IPS DF 19.7 (cell line): ENCODE results near the gene WFDC10B.
"Not testable (repeated sequence)": the region's sequence is repeated elsewhere in the genome, so short reads cannot be mapped to it uniquely, and the experiment has no call there.

Experiments
- DNase-seq: peaks from one replicate; pipeline ENCODE4 v3.0.0-alpha.2; 2013; ENCODE audit warnings: low read depth, low spot score

WFDC10B gene

DNA sequence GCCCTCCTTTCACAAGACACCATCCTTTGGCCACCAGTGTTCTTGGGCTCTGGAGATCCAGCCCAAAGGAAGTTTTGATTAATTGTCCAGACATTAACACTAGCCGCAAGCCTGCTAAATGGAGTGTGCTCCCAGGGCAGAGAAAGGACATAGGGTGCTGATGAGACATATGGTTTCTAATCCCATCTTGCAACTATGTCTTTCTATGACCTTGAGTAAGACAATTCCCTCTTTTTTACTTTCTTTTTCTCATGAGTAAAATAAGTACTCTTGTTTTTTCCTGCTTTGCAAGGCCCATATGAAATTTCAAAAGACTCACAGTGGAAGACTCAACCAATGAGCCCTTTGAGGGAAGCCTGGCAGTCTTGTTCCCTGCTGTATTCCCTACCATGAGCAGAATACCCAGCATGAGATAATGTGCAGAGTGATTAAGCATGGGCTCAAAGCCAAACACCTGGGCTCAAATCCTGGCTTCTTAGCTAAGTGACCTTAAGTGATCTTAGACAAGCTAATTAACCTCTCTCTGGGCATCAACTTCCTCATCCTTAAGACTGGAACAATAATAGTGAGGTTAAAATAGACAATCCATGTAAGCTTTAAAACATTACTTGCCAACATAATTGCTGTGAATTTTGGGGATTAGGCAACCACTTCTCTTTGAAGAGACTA lies at the start of gene WFDC10B:
TSS of gene WFDC10B (minus strand) at position 51 of the 669 bp plus-strand sequence. CDS start 19,027 bp downstream, outside the sequence.
- no peak for DNase-seq

DNA sequence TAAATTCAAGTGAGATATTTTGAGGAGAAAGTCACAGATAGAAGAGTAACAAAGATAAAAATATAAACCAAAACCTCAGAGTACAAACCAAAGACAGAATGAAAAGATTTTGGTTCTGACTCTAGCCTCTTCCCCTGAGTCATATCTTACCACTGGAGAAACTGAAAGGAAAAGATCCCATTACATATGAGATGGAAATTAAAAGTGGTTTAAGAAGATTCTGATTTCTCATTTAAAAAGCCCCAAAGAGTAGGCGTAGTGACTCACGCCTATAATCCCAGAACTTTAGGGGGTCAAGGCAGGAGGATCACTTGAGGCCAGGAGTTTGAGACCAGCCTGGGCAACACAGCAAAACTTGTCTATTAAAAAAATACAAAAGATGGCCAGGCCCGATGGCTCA lies 47.9 kb upstream of the WFDC10B start:
- DNase-seq: no peak

DNA sequence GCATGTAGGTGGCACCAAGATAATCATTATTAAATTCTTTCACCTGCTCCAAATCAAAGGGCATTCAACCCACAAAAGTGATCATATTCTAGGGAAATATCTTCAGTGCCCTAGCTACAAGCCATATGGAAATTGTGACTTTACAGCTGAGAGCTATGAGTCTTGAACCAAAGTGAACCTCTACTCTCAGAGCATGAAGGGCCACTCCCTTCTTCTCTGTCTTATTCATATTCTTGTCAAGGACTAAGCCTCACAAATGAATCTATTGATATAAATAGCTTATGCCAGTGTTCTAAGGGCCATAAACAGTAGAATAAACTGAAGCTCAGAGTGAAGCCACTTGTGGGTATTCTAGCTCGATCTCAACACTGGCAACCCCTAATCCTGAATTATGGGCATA lies 46.9 kb upstream of the WFDC10B start:
- DNase-seq: no peak

DNA sequence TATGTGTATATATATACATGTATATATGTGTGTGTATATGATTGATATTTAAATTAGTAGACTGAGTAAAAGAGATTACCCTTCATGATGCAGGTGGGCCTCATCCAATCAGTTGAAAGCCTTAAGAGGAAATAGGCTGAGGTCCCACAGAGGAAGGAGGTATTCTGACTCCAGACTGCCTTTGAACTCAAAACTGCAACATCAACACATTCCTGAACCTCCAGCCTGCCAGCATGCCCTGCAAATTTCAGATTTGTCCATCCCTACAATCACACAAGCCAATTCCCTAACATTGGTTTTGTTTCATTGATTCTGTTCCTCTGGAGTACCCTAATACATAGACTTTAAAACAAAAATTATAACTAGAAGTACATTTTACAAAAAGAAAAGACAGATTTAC lies 40.2 kb upstream of the WFDC10B start:
- DNase-seq: no peak

DNA sequence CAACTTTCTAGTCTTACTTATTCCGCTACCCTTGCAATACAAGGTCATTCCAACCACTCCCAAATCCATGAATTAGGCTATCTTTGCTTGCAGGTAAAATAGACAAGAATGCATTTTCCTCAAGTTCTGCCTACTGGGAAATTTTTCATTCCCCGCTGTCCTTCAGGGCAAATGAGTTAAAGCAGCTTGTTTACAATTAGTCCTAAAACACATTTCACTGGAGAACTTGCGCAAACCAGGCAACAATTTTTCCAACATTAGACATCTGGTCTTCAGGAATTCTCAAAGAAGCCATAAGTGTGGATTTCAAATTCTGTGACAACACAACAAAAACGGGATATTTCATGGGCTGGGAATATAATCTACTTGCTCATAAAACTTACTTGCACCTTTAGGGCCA lies 37.8 kb upstream of the WFDC10B start:
- DNase-seq: no peak

DNA sequence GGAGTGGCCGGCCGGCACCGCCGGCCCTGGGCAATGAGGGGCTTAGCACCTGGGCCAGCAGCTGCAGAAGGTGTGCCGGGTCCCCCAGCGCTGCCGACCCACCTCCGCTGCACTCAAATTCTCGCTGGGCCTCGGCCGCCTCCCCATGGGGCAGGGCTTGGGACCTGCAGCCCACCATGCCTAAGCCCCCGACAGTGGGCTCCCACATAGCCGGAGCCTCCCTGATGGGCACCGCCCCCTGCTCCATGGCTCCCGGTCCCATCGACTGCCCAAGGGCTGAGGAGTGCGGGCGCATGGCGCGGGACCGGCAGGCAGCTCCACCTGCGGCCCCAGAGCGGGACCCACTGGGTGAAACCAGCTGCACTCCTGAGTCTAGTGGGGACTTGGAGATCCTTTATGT lies 31.2 kb upstream of the WFDC10B start:
- DNase-seq: no peak

DNA sequence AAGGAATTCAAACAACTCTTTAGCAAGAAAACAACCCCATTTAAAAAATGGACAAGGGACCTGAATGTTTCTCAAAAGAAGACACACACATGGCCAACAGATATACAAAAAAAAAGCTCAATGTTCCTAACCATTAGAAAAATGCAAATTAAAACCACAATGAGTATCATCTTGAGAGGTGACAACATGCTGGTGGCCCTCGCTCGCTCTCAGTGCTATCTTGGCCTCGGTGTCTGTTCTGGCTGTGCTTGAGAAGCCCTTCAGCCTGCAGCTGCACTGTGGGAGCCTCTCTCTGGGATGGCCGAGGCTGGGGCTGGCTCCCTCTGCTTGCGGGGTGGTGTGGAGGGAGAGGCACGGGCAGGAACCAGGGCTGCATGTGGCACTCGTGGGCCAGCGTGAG lies 30.7 kb upstream of the WFDC10B start:
- no peak for DNase-seq

DNA sequence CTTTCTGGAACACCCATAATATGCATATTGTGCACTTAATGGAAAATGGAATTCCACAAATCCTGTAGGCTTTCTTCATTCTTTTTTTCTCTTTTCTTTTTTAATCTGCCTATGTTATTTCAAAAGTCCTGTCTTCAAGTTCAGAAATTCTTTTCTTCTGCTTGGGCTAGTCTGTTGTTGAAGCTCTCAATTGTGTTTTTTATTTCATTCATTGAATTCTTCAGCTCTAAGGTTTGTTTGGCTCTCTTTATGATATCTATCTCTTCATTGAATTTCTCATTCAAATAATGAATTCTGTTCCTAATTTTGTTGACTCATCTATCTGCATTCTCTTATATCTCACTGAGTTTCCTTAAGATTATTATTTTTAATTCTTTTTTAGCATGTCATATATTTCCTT lies 27.4 kb upstream of the WFDC10B start:
- no peak for DNase-seq

DNA sequence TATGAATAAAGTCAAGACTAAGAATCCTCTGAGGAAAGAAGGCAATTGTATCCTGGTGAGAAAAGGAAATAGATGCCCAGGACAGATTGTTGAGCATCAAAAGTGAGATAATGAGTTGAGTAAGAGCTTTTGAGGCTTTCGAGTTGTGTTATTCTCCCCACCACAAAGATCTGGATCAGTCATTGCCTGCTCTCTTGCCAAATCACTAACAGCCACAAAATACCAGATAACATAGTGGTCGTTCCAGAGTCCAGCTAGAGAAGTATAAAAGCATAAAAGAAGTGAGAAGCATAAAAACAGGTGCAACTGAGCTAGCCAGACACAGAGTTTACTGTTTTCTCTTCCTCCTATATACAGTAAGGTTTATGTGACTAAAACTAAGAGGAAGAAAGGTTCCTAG lies 22.2 kb upstream of the WFDC10B start:
- DNase-seq: no peak

DNA sequence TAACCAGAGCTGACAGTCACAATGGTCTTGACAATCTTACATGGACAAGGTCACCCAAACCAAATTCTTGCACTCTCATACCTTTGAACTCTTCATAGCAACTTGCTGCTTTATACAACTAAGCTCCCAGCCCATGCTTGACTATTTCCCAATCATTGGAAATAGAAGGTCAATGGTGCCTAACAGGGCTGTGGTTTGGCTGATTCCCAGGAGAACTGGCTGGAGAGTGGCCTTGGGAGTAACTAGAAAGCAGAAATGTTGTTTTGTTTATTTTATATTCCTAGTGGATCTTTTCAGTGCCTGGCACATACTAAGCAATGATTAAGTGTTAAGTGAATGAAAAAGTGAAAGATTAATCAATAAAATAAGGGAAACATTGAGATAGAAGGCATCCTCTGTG lies 20.3 kb upstream of the WFDC10B start:
- DNase-seq: no peak

DNA sequence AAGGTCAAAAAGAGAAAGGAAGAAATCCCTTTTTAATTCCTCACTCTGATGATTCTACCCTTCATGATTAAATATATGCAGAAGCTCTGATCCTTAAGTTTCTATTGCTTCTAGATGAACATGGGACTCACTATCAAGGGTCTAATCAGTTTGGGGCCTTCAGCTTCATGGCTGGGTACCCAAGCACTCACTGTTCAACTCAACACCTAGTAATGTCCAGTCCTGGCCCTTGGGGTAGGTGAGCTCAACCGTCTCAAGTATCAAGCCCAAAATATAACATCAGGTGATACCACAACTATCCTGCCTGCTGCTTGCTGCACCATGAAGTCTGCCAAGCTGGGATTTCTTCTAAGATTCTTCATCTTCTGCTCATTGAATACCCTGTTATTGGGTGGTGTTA lies 17.2 kb upstream of the WFDC10B start, which contains the start of gene SPINT4:
TSS of gene SPINT4 (plus strand) at position 301 of the 400 bp plus-strand sequence. CDS start at position 322, 21 bp downstream.
- DNase-seq: no peak

DNA sequence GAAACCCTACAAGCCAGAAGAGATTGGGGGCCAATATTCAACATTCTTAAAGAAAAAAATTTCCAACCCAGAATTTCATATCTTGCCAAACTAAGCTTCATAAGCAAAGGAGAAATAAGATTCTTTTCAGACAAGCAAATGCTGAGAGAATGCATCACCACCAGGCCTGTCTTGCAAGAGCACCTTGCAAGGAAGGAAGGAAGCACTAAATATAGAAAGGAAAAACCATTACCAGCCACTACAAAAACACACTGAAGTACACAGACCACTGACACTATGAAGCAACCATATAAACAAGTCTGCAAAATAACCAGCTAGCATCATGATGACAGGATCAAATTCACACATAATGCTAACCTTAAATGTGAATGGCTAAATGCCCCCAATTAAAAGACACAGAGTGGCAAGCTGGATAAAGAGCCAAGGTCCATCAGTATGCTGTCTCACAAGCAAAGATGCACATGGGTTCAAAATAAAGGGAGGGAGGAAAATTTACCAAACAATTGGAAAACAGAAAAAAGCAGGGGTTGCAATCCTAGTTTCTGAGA lies 11.4 kb upstream of the WFDC10B start:
- DNase-seq: not testable (repeated sequence)

DNA sequence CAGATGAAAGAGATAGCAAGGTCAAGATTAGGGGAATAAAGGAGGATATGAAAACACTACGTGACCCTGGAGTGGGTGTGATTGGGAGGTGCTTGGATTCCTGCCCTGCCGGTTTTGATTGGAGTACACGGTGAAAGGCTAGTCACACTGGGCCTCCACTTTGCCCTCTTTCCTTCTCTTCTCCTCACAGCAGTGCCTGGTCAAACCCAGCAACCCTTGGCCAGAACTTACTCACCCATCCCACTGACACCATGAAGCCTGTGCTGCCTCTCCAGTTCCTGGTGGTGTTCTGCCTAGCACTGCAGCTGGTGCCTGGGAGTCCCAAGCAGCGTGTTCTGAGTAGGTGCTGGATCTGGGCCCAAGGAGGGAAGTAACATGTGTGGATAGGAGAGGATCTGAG lies 2.9 kb downstream of the WFDC10B start, which contains the start of gene WFDC13:
TSS of gene WFDC13 (plus strand) at position 166 of the 400 bp plus-strand sequence. CDS start at position 252, 86 bp downstream.
- DNase-seq: no peak

DNA sequence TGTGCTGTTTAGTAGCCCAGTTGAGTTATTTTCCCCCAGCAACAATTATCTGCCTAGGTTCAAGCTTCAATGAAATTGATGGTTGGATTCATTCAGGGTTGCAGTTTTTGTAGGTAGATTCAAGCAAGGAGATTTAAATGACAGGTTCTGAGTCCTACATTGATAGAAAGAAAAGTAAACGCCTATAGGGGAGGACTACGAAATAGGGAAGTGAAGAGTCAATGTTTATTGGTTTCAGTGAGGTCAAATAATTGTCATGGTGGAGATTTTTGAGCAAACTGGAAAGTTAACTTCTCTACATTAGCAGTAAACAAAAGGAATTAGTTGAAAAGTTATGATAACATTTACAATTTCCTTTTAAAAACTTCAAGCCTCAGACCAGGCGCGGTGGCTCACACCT lies 3.7 kb downstream of the WFDC10B start:
- no peak for DNase-seq

DNA sequence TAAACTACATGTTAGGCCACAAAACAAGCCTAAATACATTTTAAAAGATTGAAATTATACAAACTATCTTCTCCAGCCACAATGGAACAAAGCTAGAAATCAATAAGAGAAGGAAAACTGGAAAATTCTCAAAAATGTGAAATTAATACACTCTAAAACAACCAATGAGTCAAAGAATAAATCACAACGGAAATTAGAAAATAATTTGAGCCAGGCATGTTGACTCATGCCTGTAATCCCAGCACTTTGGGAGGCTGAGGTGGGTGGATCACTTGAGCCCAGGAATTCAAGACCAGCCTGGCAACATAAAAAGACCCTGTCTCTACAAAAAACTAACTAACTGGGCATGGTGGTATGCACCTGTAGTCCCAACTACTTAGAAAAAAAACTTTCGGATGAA lies 9.3 kb downstream of the WFDC10B start:
- no peak for DNase-seq

DNA sequence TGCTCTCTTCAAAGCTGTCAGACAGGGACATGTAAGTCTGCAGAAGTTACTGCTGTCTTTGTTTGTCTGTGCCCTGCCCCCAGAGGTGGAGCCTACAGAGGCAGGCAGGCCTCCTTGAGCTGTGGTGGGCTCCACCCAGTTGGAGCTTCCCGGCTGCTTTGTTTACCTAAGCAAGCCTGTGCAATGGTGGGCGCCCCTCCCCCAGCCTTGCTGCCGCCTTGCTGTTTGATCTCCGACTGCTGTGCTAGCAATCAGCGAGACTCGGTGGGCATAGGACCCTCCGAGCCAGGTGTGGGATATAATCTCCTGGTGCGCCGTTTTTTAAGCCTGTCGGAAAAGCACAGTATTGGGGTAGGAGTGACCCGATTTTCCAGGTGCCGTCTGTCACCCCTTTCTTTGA lies 11.5 kb downstream of the WFDC10B start:
- not testable (repeated sequence) for DNase-seq

DNA sequence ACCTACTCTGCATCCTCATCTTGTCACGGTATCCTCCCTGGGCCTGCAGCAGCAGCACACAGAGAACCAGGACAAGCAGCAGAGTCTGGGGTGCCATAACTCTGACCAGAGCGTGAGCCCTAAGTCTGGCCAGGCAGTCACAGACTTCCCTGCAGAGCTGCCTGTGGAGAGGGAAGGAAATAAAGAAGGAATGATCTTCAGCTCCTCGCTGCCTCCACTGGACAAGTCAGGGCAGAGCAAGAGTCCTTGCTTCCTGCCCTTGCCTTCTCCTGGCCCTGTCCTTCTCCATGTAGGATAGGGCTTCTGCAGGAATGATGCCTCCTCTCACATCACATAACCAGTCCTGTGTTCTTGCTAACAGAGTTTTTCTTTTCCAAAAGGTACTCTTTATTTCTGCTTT lies 18.9 kb downstream of the WFDC10B start:
- peak; percentile 23 for DNase-seq

DNA sequence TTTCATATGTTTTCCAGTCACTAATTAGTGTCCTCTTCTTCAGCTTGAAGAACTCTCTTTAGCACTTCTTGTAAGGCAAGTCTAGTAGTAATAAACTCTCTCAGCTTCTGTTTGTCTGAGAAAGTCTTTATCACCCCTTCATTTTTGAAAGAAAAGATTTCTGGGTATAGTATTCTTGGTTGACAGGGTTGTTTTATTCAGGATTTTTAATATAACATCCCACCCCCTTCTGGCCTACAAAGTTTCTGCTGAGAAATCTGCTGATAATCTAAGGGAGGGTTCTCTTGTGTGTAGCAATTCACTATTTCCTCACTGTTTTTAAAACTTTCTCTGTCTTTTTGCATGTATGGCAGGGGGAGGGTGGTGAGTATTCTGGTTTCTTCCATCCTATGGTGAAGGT lies 25.2 kb downstream of the WFDC10B start:
- no peak for DNase-seq

DNA sequence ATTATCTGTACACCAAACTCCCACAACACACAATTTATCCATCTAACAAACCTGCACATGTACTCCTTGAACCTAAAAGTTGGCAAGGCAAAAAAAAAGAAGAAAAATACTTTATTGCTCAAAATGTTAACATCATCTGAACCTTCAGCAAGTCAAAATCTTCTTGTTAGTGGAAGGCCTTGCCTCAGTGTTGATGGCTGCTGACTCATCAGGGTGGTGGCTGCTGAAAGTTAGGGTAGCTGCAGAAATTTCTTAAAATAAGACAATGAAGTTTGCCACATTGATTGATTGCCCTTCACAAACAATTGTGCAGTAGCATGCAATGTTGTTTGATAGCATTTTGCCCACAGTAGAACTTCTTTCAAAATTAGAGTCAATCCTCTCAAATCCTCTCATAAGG lies 32.1 kb downstream of the WFDC10B start:
- DNase-seq: no peak

DNA sequence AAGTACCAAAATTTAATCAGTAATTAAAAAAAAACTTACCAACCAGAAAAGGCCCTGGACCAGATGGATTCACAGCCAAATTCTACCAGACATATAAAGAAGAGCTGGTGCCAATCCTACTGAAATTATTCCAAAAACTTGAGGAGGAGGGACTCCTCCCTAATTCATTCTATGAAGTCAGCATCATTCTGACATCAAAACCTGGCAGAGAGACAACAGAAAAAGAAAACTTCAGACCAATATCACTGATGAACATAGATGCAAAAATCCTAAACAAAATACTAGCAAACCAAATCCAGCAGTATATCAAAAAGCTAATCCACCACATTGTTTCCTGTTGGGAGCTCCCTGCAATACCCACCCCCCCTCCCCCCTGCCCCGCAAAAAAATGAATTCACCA lies 34.7 kb downstream of the WFDC10B start, which contains the start of gene WFDC11:
TSS of gene WFDC11 (minus strand) at position 101 of the 400 bp plus-strand sequence. CDS start 19,639 bp downstream, outside the sequence.
- DNase-seq: no peak

DNA sequence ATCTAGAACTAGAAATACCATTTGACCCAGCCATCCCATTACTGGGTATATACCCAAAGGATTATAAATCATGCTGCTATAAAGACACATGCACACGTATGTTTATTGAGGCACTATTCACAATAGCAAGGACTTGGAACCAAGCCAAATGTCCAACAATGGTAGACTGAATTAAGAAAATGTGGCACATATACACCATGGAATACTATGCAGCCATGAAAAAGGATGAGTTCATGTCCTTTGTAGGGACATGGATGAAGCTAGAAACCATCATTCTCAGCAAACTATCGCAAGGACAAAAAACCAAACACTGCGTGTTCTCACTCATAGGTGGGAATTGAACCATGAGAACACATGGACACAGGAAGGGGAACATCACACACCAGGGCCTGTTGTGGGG lies 47.8 kb downstream of the WFDC10B start:
- DNase-seq: not testable (repeated sequence)

DNA sequence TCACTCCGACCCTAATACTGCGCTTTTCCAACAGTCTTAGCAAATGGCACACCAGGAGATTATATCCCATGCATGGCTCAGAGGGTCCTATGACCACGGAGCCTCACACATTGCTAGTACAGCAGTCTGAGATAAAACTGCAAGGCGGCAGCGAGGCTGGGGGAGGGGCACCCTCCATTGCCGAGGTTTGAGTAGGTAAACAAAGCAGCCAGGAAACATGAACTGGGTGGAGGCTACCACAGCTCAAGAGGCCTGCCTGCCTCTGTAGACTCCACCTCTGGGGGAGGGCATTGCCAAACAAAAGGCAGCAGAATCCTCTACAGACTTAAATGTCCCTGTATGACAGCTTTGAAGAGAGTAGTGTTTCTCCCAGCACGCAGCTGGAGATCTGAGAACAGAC lies 53.1 kb downstream of the WFDC10B start:
- not testable (repeated sequence) for DNase-seq

DNA sequence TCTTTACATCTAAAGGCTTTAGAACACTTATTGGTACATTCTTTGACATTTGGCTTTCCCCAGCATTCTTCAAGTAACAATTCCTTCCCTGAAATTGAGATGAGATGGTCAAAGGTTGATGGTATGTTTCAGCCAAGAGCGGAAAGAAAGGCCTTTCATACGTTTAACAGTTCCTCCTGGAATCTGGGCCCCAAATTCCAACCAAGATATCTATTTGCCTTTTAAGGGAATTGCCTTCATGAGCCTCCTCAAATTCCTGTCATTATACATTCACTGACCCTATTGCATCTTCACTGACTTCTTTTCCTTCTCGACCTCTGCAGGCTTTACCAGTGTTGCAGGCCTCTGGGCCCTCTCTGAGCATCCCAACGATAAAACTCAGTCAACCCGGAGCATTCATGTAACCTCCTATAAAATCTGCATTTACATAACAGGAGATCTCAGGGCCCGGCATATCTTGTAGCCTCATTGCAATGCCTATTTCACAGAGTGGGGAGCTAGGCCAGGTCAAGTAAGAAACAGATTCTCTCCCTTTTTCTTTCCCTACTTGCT lies 55.4 kb downstream of the WFDC10B start:
- peak; percentile 35 for DNase-seq
